ENCODE measurements around the gene BPIFB2. TPM values are rescaled to one million over a fixed set of nuclear protein-coding genes. Genes with fewer than 3 reads are reported as not detected.

BPIFB2 gene
- total and polyA plus RNA-seq, 9 donors, result 0.26 TPM; not detected in 8

- intact Hi-C loops (cut with DNase I), result no loop called here
Observed at GRCh38 chr20:32995802-32996201, 11.7 kb upstream of the BPIFB2 start.

GRCh38 chr20:32997431-32997830 lies 10.1 kb upstream of the BPIFB2 start:
- TF ChIP-seq EP300 (IDR thresholded peaks at IDR 0.05), result no peak
- TF ChIP-seq POLR2A (IDR thresholded peaks at IDR 0.05), result no peak
- TF ChIP-seq, protein P1, sequence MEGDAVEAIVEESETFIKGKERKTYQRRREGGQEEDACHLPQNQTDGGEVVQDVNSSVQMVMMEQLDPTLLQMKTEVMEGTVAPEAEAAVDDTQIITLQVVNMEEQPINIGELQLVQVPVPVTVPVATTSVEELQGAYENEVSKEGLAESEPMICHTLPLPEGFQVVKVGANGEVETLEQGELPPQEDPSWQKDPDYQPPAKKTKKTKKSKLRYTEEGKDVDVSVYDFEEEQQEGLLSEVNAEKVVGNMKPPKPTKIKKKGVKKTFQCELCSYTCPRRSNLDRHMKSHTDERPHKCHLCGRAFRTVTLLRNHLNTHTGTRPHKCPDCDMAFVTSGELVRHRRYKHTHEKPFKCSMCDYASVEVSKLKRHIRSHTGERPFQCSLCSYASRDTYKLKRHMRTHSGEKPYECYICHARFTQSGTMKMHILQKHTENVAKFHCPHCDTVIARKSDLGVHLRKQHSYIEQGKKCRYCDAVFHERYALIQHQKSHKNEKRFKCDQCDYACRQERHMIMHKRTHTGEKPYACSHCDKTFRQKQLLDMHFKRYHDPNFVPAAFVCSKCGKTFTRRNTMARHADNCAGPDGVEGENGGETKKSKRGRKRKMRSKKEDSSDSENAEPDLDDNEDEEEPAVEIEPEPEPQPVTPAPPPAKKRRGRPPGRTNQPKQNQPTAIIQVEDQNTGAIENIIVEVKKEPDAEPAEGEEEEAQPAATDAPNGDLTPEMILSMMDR (IDR thresholded peaks at IDR 0.05), result no peak
- DNase-seq, result no peak
- H3K27me3 ChIP-seq, result no peaks in the 10 kb centered on the region
- 66 to 80% (median 78%) methylated on average over 2 of the region's 2 CpGs for WGBS, 3 donors
- H3K36me3 ChIP-seq, result no peaks in the 10 kb centered on the region
- no peak overlapping the region for H3K4me3 ChIP-seq
- H3K27ac ChIP-seq, result no peak overlapping the region
- H3K9me3 ChIP-seq, result no peaks in the 10 kb centered on the region
- intact Hi-C loops (cut with DNase I), result no loop called here
- no peaks in the 10 kb centered on the region for H3K4me1 ChIP-seq (ENCODE audit: insufficient read depth)

More at GRCh38 chr20:32995802-32996201, 11.7 kb upstream of the BPIFB2 start:
- no peak overlapping the region for H3K4me3 ChIP-seq
- no peaks in the 10 kb centered on the region for H3K4me1 ChIP-seq (ENCODE audit: insufficient read depth)
- H3K27ac ChIP-seq, result no peak overlapping the region
- H3K36me3 ChIP-seq, result no peaks in the 10 kb centered on the region
- TF ChIP-seq, protein P1 (IDR thresholded peaks at IDR 0.05), result no peak
- TF ChIP-seq EP300 (IDR thresholded peaks at IDR 0.05), result no peak
- no peak for DNase-seq
- no peaks in the 10 kb centered on the region for H3K9me3 ChIP-seq
- H3K27me3 ChIP-seq, result no peaks in the 10 kb centered on the region

DNA sequence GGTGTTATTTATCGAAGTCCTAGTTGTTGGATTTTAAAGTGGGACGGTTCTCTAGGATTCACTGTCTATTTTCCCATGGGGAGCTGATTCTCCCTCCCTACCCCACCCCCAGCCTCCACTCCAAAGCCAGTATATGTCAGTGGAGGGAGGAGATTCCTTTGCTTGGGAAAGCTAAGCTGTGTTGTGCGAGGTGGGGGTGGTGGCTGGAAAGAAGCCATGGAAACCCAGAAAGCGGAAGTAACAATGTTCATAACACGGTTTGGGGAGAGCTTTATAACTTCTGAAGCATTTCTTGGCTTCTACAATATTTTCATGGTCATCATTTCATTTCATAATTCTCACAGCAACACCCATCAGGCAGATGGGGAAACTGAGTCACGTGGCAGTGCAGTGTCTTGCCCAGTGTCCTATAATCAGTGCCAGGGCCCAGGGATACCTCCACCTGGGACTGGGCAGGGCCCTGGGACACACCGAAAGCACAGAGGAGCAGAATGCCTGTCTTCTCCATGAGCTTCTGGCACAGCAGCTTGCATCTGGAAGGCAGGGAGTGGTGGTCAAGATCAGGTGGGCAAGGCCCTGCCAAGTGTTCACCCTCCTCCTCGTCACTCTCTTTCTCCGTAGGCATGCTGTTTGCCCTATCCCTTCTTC lies 7.8 kb upstream of the BPIFB2 start:
- no peaks in the 10 kb centered on the region for H3K27me3 ChIP-seq
- no peak overlapping the region for H3K4me3 ChIP-seq
- no peak overlapping the region for H3K27ac ChIP-seq
- TF ChIP-seq, protein P1 (IDR thresholded peaks at IDR 0.05), result no peak
- no peak for TF ChIP-seq POLR2A (IDR thresholded peaks at IDR 0.05)
- TF ChIP-seq EP300 (IDR thresholded peaks at IDR 0.05), result no peak
- 47 to 50% (median 49%) methylated on average over 9 of the region's 9 CpGs for WGBS, 3 donors
- intact Hi-C loops (cut with DNase I), result loop anchor here in 1 of 4 donors (10.0 kb wide), 1 partner anchor 65 kb away; no protein-coding TSS in a partner anchor
- H3K4me1 ChIP-seq (ENCODE audit: insufficient read depth), result no peaks in the 10 kb centered on the region
- DNase-seq, result no peak
- H3K9me3 ChIP-seq, result no peaks in the 10 kb centered on the region
- no peaks in the 10 kb centered on the region for H3K36me3 ChIP-seq

GRCh38 chr20:33000802-33001466 lies 6.6 kb upstream of the BPIFB2 start:
- WGBS, 3 donors, result 52 to 54% (median 53%) methylated on average over 9 of the region's 9 CpGs
- Histone ChIP-seq H3K9me3 (no peaks in the 10 kb centered on the region), H3K4me1 (ENCODE audit: insufficient read depth) (no peaks in the 10 kb centered on the region), H3K4me3 (no peak overlapping the region), H3K27ac (no peak overlapping the region), H3K36me3 (no peaks in the 10 kb centered on the region), H3K27me3 (no peaks in the 10 kb centered on the region)
- intact Hi-C loops (cut with DNase I), result loop anchor here in 1 of 4 donors (10.0 kb wide), 1 partner anchor 64 kb away; no protein-coding TSS in a partner anchor
- no peak for DNase-seq
- TF ChIP-seq, protein P1 (IDR thresholded peaks at IDR 0.05), result no peak
- no peak for TF ChIP-seq POLR2A (IDR thresholded peaks at IDR 0.05)
- TF ChIP-seq EP300 (IDR thresholded peaks at IDR 0.05), result no peak
